DMS53 (cell line): Measurements from ENCODE around the gene PTPN14.
"Not testable (repeated sequence)": the region's sequence is repeated elsewhere in the genome, so short reads cannot be mapped to it uniquely, and the experiment has no call there.

ENCODE experiments used
- DNase-seq: peaks from one replicate; lab custom pipeline; 2025; lab: John Stamatoyannopoulos, UW

The PTPN14 gene

DNA sequence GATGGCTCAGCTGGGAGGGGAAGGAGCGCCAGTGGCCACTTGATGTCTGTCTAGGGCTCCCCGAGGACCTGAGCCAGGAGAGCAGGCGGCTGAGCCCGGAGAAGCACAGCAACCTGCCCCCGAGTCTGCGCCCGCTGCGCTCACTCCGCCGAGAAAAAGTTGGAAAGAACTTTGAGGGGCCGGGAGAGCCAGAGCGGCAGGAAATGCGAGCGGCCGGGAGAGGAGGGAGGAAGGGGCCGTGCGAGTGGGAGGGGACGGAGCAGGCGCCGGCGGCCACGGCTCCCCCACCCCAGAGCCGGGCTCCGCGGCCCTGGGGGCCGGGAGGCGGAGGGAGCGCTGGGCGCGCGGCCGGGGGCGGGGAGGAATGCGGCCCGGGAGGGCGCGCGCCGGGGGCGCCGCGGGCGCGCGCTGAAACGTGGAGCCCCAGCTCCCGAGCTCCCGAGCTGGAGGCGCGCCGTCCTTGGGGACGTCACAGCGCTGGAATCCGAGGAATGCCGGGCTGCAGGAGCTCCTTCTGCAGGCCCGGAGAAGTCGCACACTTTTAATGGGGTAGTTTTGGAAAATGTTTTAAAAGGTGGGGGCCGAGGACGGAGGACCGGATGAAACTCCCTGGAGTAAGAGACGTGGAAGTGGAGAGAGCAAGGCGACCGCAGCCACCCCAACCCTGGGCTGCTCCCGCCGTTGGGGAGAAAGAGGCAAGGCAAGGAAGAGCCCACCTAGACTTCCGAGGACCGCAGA lies at the start of gene PTPN14:
Gene PTPN14 (minus strand): TSS at position 167 of the 738 bp plus-strand sequence. CDS start 86,799 bp downstream, outside the sequence.
- peak; percentile 92 for DNase-seq

DNA sequence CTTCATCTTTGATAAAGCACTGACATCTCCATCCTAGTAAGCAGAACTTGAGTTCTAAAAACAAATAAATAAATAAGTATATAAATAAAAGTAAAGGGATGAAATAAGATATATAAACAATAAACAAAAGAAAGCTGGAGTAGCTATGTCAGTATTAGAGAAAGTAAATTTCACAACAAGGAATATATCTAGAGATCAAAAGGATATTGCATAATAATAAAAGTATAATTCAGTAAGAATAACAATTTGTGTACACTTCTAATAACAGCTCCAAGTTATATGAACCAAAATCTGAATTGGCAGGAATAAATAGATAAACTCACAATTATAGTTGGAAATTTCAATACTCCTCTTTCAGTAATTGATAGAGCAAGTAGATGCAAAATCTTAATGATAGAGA lies 41.8 kb upstream of the PTPN14 start:
- no peak for DNase-seq

DNA sequence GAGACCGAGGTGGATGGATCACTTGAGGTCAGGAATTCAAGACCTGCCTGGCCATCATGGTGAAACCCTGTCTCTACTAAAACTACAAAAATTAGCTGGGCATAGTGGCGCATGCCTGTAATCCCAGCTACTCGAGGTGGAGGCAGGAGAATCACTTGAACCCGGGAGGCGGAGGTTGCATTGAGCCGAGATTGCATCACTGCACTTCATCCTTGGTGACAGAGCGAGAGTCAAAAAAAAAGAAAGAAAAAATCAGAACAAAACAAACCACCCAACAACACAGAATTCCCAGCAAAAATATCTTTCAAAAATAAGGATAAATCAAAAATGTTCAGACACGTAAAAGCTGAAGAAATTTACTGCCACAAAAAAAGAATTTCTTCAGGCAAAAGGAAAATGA lies 40.5 kb upstream of the PTPN14 start:
- DNase-seq: not testable (repeated sequence)

DNA sequence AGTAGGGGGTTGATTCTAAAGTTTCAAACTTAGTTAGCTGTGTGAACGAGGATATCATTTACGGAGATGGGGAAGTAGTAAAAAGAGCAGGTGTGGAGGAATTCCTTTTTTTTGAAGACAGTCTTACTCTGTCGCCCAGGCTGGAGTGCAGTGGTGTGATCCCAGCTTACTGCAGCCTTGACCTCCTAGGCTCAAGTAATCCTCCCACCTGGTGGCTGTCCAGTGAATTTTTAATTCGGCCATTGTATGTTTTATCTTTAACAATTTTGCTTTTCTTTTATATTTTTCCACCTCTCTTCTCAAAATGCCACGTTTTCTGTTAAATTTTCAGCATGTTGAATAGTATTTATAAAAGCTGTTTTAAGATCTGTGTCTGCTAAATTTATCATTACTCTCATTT lies 39.3 kb upstream of the PTPN14 start:
- DNase-seq: no peak

DNA sequence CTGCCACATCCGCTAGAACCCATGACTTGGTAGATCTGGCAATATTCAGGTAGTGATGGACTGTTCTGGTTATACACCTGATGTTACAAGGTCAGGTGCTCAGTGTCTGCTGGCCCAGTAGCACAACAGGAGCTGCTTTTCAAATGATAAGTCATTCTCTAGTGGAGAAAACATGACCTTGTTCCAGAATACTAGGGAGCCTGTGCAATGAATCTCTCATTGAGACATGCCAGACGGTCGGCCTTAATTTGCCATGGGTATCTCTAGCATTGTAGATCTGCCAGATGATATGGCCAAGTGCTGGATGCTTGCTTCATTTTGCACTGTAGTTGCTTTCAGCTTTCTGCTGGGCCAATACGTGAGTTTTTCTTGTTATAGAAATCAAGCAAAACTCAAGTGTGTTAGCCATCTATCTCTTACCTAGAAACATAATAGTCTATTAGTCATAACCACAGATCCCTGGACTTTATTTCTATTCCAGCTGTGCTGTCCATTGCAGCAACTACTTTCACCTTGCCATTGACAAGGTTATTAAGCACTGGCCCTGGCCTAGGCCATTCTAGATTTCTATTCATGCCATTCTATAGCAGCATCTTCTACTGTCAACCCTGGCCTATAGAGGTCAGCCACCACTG lies 37.7 kb upstream of the PTPN14 start:
- DNase-seq: no peak

DNA sequence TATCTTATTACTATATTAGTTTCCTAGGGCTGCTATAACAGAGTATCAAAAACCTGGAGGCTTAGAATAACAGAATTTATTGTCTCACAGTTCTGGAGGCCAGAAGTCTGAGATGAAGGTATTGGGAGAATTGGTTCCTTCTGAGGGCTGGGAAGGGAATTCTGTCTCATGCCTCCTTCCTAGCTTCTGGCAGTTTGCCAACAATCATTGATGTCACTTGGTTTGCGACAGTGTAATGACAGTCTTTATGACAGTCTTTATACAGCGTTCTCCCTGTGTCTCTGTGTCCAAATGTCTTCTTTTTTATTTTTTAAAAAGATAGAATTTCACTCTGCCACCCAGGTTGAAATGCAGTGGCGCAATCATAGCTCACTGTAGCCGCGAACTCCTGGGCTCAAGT lies 35.8 kb upstream of the PTPN14 start:
- no peak for DNase-seq

DNA sequence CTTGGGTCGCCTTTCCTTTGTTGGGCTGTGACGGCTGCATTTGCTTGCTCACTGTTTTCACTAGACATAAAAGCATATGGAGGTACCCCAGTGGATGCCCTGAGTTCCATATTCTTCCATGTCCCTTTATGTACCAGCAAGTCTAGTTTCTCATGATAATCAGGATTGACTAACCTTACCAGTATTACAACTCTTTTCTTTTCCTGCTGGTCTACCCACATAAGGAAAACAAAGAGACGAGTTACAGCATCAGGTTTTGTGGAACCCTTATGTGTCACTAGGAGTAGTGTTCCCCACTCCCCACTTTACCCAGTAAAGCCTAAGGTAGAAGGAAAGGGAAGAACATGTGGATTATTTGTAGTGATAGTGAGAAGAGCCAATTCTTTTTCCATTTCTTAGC lies 35.2 kb upstream of the PTPN14 start:
- DNase-seq: no peak

DNA sequence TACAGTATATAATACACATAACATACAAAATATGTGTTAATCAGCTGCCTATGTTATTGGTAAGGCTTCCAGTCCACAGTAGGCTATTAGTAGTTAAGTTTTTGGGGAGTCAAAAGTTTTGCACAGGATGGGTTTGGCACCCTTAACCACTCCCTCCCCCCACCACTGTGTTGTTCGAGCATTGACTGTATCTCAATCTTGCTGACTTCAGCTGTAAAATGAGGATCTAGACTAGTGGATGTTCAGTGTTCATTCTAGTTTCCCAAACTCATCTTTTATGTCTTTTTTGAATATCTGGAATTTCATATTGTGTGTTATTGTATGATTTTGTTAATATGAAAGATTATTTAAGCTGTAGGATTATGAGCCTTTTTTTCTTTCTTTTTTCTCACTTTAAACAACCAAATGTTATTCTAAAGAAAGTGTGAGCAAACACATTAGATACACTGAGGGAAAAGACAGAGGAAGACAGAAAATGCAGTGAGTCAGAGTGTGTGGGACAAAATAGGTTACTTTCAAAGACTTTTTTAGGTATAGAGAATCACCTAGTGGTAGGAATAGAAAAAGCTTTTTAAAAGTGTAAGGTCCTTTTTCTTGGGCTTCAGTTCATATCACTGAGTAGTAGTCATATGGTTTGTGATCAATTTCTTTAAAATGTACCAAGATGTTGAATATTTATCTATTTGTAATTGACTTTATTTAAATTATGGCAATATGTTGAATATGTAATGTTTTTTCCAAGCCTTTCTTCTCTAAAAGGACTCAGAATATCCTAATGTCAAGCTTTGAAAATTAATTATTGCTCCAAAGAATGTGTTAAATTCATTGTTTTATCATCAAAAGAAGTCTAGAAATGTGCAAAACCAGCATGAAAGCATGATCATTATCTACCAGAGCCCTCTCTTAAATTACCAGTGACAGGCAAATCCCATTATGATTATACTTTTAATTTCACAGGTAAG lies 33.7 kb upstream of the PTPN14 start:
- DNase-seq: peak; percentile 83

DNA sequence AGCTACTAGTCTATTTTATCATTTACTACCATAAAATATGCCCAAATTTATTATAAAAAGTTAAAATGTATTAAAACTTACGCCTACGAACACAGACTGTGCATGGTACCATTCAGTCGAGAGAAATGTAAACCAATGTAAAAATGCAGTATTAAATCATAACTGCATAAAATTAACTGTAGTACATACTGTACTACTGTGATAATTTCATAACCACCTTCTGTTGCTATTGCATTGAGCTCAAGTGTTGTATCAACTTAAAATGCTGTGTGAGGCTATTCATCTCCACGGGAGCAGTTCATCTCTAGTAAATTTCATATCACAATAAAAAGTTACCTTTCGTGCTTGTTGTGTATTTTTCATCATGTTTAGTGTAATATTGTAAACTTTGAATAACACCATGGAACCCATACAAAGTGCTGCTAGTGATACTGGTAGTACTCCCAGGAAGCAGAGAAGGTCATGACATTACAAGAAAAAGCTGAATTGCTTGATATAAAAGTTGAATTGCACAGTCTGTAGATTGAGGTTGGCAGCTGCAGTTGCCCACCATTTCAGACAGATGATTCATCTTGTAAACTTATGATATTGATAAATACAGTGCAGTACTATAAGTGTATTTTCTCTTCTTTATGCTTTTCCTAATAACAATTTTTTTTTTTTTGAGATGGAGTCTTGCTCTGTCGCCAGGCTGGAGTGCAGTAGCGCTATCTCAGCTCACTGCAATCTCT lies 32.6 kb upstream of the PTPN14 start:
- DNase-seq: no peak

DNA sequence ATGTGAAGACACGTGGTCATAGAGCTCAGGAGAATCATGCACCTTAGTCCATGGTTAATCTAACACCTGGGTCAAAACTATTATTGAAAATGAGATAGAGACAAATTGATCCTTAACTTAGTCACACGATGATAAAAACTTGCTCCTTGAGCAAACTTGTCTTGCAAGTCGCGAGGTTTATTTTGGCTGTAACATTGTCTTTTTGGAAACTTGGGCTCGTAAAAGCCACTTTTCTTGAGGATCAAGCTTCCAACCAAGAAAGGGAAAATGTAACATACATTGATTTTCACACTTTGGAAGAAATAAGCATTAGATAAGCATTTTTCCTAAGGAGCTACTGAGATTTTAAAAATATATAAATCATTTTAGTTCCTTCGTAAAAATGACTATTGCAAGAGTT lies 31.7 kb upstream of the PTPN14 start:
- no peak for DNase-seq

DNA sequence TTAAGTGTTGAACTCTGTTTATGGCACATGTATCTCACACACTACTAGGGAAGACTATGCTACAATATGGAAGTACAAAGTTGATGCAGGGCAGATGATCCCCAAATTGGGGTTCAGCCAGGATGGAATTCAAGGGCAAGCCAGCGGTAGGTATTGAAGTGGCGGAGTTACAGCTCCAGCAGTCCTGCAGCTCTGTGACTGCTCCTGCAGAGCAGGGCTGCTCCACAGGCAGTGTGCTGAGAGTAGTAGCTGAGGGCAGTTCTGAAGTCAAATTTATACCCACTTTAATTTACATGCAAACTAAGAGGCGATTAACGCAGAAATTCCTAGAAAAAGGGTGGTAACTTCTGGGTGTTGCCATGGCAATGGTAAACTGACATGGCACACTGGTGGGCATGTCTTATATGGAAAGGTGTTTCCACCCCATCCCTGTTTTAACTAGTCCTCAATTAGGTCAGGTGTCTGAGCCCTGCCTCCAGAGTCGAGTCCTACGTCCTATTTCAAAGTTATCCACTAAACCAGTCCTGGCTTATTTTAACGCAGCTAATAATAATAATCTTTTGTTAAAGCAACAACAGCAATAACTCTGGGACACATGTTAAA lies 31.0 kb upstream of the PTPN14 start:
- DNase-seq: no peak

DNA sequence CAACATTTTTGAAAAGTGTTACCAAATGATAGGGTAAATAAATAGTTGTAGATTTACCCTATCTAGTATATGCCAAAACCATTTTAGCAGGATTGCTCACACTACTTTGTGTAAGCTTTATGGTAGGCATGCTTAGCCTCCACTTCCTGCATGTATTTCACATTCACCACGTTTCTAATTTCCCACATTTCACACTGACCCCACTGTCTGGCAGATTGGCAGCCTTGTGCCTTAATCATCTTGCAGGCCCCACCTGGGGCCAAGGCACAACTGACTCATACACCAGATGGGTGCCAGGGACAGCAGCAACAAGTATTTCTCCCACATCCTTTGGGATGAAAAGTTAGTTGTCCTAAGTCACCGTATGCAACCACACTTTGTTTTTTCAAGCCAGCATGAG lies 30.4 kb upstream of the PTPN14 start:
- peak; percentile 37 for DNase-seq

DNA sequence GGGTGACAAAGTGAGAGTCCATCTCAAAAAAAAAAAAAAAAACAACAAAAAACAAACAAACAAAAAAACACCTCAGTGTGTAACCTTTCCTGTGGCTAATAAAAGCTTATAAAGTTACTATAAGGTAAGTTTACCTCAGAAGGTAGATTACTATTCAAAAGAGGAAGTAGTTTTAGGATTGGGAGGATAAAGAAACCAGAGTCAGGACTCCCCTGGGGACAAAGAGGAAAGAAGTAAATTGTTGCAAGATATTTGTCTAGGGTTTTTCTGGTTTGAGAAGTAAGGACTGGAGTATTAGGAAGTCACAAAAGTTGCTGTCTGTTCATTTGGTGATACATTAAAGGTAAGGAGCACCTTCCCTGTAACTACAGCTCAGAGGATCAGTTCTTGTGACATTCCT lies 27.8 kb upstream of the PTPN14 start:
- DNase-seq: no peak

DNA sequence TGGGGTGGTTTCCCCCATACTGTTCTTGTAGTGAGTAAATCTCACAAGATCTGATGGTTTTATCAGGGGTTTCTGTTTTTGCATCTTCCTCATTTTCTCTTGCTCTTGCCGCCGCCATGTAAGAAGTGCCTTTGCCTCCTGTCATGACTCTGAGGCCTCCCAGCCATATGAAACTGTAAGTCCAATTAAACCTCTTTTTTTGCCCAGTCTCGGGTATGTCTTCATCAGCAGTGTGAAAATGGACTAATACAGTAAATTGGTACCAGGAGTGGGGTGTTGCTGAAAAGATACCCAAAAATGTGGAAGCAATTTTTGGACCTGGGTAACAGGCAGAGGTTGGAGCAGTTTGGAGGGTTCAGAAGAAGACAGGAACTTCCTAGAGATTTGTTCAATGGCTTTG lies 24.7 kb upstream of the PTPN14 start:
- DNase-seq: not testable (repeated sequence)

DNA sequence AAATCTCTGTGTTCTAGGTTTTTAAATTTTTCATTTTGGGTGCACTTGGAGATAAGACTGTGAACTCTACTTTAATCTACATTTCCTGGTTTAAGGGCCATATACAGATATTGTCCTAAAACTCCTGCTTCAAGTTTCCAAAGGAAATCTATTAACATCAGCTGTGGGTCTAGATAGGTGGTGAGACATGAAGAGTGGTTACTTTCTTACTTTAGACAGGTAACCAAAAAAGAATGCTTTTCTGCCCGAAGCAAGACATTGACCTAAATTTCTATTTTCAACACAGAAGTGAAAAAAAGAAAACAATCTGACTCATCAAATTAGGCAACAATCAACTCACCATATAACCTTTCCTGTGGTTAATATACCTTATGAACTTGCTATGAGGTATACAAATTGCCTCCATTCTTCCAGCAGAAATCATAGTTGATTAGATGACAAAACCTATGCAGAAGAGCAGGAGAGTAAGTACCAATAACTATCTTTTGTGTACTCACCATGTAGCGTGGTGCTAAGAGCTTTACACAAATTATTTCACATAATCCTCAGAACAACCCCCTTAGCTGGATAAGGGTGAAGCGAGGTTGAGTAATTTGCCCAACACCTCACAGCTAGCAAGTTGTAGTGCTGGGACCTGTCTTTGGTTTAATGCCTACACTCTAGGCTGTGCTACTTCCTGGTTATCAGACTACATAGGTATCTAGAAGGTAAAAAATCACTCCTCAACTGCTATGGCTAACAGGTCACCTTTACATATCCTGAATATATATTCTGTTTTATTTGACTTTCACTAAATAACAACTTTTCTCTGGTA lies 23.4 kb upstream of the PTPN14 start:
- no peak for DNase-seq

DNA sequence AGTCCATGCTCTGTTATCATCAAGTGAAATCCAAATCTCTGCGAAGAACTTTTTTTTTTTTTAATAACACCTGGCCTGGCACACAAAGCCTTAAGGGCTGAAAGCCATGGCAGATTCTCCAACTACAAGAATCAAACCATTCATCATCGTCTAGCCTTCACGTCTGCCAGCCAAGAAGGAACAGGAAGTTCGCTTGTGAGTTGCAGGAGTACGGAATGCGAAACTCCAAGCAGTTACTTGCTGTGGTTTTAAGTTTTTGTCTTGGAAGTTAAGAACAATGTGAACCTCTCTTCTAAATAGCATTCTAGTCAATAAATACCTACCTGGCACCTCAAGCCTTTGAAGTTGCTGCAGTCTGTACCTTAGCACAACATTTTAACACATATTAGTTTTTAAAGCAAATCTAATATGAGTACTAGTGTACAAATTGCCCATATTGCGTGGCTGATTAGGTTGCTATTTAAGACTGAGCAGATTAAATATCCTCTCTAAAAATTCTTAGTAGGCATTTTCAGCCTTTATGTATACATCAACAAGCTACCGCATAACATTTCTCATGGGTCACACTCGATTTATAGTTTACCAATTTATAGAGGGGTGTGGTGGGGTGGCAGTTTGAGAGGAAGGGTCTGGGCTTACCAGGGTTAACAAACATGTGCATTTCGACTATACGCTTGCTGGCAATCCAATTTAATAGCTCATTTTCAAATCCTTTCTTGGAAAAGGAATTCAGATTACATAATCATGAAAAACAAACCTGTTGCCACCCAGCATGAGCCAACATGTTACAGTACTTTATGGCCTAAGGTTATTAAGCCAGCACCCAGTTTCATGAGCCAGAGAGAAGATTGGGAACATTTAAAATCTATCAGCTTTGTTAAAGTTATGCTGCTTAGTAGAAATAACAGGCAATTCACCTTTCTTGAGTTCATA lies 22.2 kb upstream of the PTPN14 start:
- no peak for DNase-seq

DNA sequence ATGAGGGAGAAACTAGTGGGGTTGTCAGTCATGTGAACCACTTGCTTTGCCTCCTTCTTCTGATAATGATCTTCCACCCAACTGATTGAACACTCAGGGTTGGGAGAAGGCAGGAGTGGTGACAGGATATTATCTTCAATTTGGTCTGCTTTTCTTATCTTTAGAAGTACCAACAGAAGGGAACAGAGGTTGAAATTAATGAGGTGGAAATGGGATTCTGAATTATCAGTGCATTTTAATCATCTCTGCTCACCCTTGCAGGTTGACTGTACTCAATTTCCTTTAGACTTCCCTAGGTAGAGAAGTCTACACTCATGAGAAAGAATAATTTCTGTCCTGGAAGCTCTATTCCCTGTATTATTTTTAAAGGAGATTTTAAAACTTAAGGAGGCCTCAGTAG lies 19.9 kb upstream of the PTPN14 start:
- DNase-seq: no peak

DNA sequence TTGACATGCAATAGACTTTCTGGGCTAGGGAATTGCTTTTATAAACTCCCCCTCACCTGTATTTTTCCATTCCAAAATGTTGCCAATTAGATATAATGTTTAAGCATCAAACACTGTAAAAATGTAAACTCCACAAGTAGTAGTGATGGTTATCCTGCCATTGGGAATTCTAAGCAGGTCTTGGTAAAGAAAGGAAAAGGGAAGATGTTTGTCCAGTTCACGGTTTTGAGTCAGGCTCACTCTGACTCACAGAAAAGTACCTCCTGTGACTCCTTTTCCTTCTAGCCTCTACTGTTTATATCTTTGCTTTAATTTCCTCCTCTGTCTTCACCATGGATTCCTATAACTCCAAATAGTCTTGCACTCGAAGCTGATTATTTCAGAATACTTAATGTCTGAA lies 19.0 kb upstream of the PTPN14 start:
- DNase-seq: no peak

DNA sequence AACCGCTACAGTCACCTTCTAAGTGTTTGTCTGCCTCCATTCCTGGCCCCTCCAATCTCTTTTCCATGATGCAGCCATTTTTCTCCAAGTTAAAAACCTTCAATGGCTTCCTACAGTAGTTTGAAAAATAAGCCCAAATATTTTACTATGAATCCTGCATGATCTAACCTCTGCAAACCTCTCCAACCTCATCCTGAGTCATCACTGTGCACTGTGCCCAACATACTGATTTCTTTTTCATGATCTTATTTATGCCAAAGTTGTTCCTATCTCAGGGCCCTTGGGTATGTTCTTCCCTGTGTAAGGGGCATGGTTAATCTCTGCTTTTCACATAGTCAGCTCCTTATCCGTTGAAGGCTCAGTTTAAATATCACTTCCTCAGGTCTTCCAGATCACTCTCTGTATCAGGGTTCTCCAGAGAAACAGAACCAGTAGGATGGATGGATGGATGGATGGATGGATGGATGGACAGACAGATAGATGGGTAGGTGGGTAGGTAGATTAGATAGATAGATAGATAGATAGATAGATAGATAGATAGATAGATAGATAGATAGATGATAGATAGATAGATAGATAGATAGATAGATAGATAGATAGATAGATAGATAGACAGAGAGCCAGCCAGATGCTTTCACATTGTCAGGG lies 18.1 kb upstream of the PTPN14 start:
- DNase-seq: no peak
